ENCODE data around the gene PLP2. TPM values are rescaled to one million over a fixed set of nuclear protein-coding genes. Genes with fewer than 3 reads are reported as not detected.

Gene PLP2
- total and polyA plus RNA-seq, 9 donors = 59.0 to 166 (median 117) TPM

- peaks cover 3% of the 10 kb centered on the region for H3K4me1 ChIP-seq (ENCODE audit: control insufficient read depth, insufficient read depth, low read length)
- H3K4me3 ChIP-seq (ENCODE audit: low read length) = no peak overlapping the region
- H3K27ac ChIP-seq (ENCODE audit: low read length) = no peak overlapping the region
- H3K9me3 ChIP-seq (replicated peaks; ENCODE audit: control insufficient read depth, low read depth, low read length) = no peaks in the 10 kb centered on the region
- no peak for DNase-seq
- no CpG with 5 or more reads among the region's 3 CpGs for WGBS (ENCODE audit: insufficient coverage)
- peaks cover 21% of the 10 kb centered on the region for H3K36me3 ChIP-seq (ENCODE audit: control insufficient read depth, insufficient read depth, low read length)
- H3K27me3 ChIP-seq (ENCODE audit: control insufficient read depth, insufficient read depth, low read length) = peaks cover 9% of the 10 kb centered on the region
Observed at GRCh38 chrX:49174723-49175122, 3.0 kb downstream of the PLP2 start.

GRCh38 chrX:49175435-49176274, 4.0 kb downstream of the PLP2 start:
- Histone ChIP-seq H3K9me3 (replicated peaks; ENCODE audit: control insufficient read depth, low read depth, low read length) (no peaks in the 10 kb centered on the region), H3K27ac (ENCODE audit: low read length) (no peak overlapping the region), H3K4me3 (ENCODE audit: low read length) (no peak overlapping the region), H3K36me3 (ENCODE audit: control insufficient read depth, insufficient read depth, low read length) (peaks cover 21% of the 10 kb centered on the region), H3K4me1 (ENCODE audit: control insufficient read depth, insufficient read depth, low read length) (peaks cover 3% of the 10 kb centered on the region), H3K27me3 (ENCODE audit: control insufficient read depth, insufficient read depth, low read length) (peaks cover 8% of the 10 kb centered on the region)
- DNase-seq = no peak
- 85% methylated on average over 41 of the region's 43 CpGs for WGBS (ENCODE audit: insufficient coverage)

GRCh38 chrX:49176421-49177326, 5.0 kb downstream of the PLP2 start:
- H3K4me3 ChIP-seq (ENCODE audit: low read length) = no peak overlapping the region
- no peak overlapping the region for H3K27ac ChIP-seq (ENCODE audit: low read length)
- peaks cover 21% of the 10 kb centered on the region for H3K36me3 ChIP-seq (ENCODE audit: control insufficient read depth, insufficient read depth, low read length)
- H3K4me1 ChIP-seq (ENCODE audit: control insufficient read depth, insufficient read depth, low read length) = peaks cover 3% of the 10 kb centered on the region
- no peak for DNase-seq
- 76% methylated on average over 22 of the region's 27 CpGs for WGBS (ENCODE audit: insufficient coverage)
- H3K27me3 ChIP-seq (ENCODE audit: control insufficient read depth, insufficient read depth, low read length) = peaks cover 2% of the 10 kb centered on the region
- H3K9me3 ChIP-seq (replicated peaks; ENCODE audit: control insufficient read depth, low read depth, low read length) = no peaks in the 10 kb centered on the region

GRCh38 chrX:49177338-49177833, 5.7 kb downstream of the PLP2 start:
- Histone ChIP-seq H3K36me3 (ENCODE audit: control insufficient read depth, insufficient read depth, low read length) (peaks cover 21% of the 10 kb centered on the region), H3K4me3 (ENCODE audit: low read length) (no peak overlapping the region), H3K27ac (ENCODE audit: low read length) (no peak overlapping the region), H3K9me3 (replicated peaks; ENCODE audit: control insufficient read depth, low read depth, low read length) (no peaks in the 10 kb centered on the region), H3K4me1 (ENCODE audit: control insufficient read depth, insufficient read depth, low read length) (peaks cover 3% of the 10 kb centered on the region), H3K27me3 (ENCODE audit: control insufficient read depth, insufficient read depth, low read length) (peaks cover 2% of the 10 kb centered on the region)
- WGBS (ENCODE audit: insufficient coverage) = 72% methylated on average over 2 of the region's 4 CpGs
- no peak for DNase-seq

GRCh38 chrX:49177873-49178480, 6.3 kb downstream of the PLP2 start:
- H3K27ac ChIP-seq (ENCODE audit: low read length) = no peak overlapping the region
- 89% methylated on average over 17 of the region's 23 CpGs for WGBS (ENCODE audit: insufficient coverage)
- no peaks in the 10 kb centered on the region for H3K27me3 ChIP-seq (ENCODE audit: control insufficient read depth, insufficient read depth, low read length)
- H3K9me3 ChIP-seq (replicated peaks; ENCODE audit: control insufficient read depth, low read depth, low read length) = no peaks in the 10 kb centered on the region
- DNase-seq = no peak
- H3K4me1 ChIP-seq (ENCODE audit: control insufficient read depth, insufficient read depth, low read length) = no peaks in the 10 kb centered on the region
- H3K36me3 ChIP-seq (ENCODE audit: control insufficient read depth, insufficient read depth, low read length) = peaks cover 19% of the 10 kb centered on the region
- no peak overlapping the region for H3K4me3 ChIP-seq (ENCODE audit: low read length)

- Histone ChIP-seq H3K36me3 (ENCODE audit: control insufficient read depth, insufficient read depth, low read length) (peaks cover 16% of the 10 kb centered on the region), H3K4me3 (ENCODE audit: low read length) (no peak overlapping the region), H3K9me3 (replicated peaks; ENCODE audit: control insufficient read depth, low read depth, low read length) (no peaks in the 10 kb centered on the region), H3K27ac (ENCODE audit: low read length) (no peak overlapping the region), H3K27me3 (ENCODE audit: control insufficient read depth, insufficient read depth, low read length) (no peaks in the 10 kb centered on the region), H3K4me1 (ENCODE audit: control insufficient read depth, insufficient read depth, low read length) (no peaks in the 10 kb centered on the region)
- DNase-seq = no peak
- 95% methylated on average over 3 of the region's 3 CpGs for WGBS (ENCODE audit: insufficient coverage)
Observed at GRCh38 chrX:49178537-49178936, 6.8 kb downstream of the PLP2 start.

- H3K27me3 ChIP-seq (ENCODE audit: control insufficient read depth, insufficient read depth, low read length) = no peaks in the 10 kb centered on the region
- H3K27ac ChIP-seq (ENCODE audit: low read length) = no peak overlapping the region
- H3K36me3 ChIP-seq (ENCODE audit: control insufficient read depth, insufficient read depth, low read length) = peaks cover 11% of the 10 kb centered on the region
- WGBS (ENCODE audit: insufficient coverage) = 92% methylated on average over 1 of the region's 2 CpGs
- peaks cover 5% of the 10 kb centered on the region for H3K4me1 ChIP-seq (ENCODE audit: control insufficient read depth, insufficient read depth, low read length)
- H3K4me3 ChIP-seq (ENCODE audit: low read length) = no peak overlapping the region
- H3K9me3 ChIP-seq (replicated peaks; ENCODE audit: control insufficient read depth, low read depth, low read length) = no peaks in the 10 kb centered on the region
- no peak for DNase-seq
Observed at GRCh38 chrX:49179358-49179757, 7.7 kb downstream of the PLP2 start.

GRCh38 chrX:49183701-49184281, 12.1 kb downstream of the PLP2 start:
- Histone ChIP-seq H3K27me3 (ENCODE audit: control insufficient read depth, insufficient read depth, low read length) (no peaks in the 10 kb centered on the region), H3K36me3 (ENCODE audit: control insufficient read depth, insufficient read depth, low read length) (no peaks in the 10 kb centered on the region), H3K4me1 (ENCODE audit: control insufficient read depth, insufficient read depth, low read length) (peaks cover 26% of the 10 kb centered on the region), H3K27ac (ENCODE audit: low read length) (no peak overlapping the region), H3K9me3 (replicated peaks; ENCODE audit: control insufficient read depth, low read depth, low read length) (no peaks in the 10 kb centered on the region), H3K4me3 (ENCODE audit: low read length) (no peak overlapping the region)
- 79% methylated on average over 15 of the region's 18 CpGs for WGBS (ENCODE audit: insufficient coverage)
- no peak for DNase-seq

- H3K27ac ChIP-seq (ENCODE audit: low read length) = peak overlapping the region; percentile 29
- peak overlapping the region; percentile 33 for H3K4me3 ChIP-seq (ENCODE audit: low read length)
- no peaks in the 10 kb centered on the region for H3K36me3 ChIP-seq (ENCODE audit: control insufficient read depth, insufficient read depth, low read length)
- 40% methylated on average over 42 of the region's 46 CpGs for WGBS (ENCODE audit: insufficient coverage)
- no peaks in the 10 kb centered on the region for H3K9me3 ChIP-seq (replicated peaks; ENCODE audit: control insufficient read depth, low read depth, low read length)
- peak; percentile 74 for DNase-seq
- H3K4me1 ChIP-seq (ENCODE audit: control insufficient read depth, insufficient read depth, low read length) = peaks cover 26% of the 10 kb centered on the region
- no peaks in the 10 kb centered on the region for H3K27me3 ChIP-seq (ENCODE audit: control insufficient read depth, insufficient read depth, low read length)
Observed at GRCh38 chrX:49184294-49185281, 12.9 kb downstream of the PLP2 start.
